ENCODE results near the gene ISLR. TPM values are rescaled to one million over a fixed set of nuclear protein-coding genes. Genes with fewer than 3 reads are reported as not detected.
"Not testable (repeated sequence)": the region's sequence is repeated elsewhere in the genome, so short reads cannot be mapped to it uniquely, and the experiment has no call there.

ISLR gene
- total RNA-seq, 1 experiment from 2014 or later, result 3.4 TPM

DNA sequence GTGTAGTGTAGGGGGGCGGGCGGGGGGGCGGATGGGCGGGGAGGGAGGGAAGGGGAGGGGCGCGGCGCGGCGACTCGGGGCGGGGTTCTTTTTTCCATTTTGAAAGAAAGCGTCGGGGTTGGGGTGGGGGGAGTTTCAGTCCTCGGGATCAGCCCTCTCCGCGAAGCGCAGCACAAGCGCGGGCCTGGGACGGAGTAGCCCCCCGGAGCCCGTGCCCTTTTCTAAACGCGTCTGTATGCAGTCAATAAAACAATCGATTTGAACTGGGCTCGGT, 37.0 kb upstream of the ISLR start:
- in situ Hi-C loops (cut with HindIII; ENCODE audit: low sequenced_read_pairs), result no loop called here

DNA sequence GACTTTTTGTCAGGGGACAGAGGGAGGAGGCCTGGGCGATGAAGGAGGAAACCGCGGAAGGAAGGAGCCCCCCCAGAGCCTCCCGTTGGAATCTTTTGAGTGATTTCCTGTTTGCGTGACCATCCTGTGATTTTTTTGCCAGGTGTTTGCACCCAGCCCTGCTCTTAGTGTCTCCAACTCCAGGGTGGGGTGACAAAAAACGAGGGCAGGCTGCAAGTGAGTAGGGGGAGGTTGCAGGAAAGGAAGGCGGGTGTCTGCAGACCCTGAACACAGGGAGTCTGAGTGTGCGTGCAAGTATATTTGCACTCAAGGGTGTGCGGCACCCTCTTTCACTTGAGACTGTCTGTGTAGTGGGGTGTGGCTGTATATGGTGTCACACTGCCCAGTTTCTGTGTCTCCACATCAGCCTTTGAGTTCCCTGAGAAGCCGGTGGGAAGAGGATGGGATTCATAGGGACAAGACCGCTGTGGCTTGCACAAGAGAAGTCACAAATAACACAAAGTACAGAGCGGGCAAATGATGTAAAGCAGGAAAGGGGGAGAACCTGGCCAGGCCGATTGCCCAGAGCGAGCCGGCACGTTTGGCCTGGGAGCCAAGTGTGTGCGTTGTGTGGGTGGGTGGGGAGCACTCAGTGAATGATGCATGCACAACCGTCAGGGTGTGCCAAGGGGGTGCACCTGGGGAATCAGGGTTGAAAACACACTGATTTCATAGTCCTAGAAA, 36.5 kb upstream of the ISLR start:
- no peak for DNase-seq (ENCODE audit: low spot score)
- in situ Hi-C loops (cut with HindIII; ENCODE audit: low sequenced_read_pairs), result no loop called here

More for the DNA sequence above, 37.0 kb upstream of the ISLR start:
- no peak for DNase-seq (ENCODE audit: low spot score)

DNA sequence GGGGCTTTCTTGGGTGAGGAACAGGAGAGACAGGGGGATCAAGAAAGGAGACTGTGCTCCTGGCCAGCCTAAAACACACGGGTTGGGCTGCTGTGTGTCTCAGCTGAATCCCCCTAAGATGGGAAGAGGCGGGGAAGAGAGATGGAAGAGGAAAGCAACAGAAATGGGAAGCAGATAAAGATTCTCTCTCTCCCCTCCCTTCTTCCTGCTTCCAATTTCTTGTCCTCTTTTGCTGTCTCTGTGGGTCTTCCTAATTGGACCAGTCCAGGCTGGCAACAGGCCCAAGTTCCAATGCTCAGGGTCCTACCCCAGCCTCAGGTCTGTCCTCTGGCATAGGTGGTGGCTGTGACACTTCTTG, 36.0 kb upstream of the ISLR start:
- DNase-seq (ENCODE audit: low spot score), result no peak
- in situ Hi-C loops (cut with HindIII; ENCODE audit: low sequenced_read_pairs), result no loop called here

DNA sequence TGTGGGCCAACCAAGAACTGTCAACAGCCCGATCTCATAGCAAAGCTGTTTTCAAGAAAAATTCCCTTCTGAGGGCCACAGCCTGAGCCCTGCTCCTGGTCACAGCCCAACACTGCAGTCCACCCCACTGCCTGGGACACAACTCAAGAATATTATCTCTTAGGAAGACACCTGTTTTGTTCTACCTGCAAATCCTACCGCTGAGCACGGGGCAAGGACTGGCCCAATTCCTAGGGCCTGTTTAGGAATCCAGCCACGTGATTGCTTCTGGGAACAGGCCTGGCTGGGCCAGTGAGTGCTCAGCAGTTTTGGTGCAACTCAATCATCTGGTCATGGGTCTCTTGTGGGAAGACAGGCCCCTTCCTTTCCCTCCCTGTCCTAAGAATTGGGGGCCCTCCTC, 34.9 kb upstream of the ISLR start:
- no peak for DNase-seq (ENCODE audit: low spot score)
- in situ Hi-C loops (cut with HindIII; ENCODE audit: low sequenced_read_pairs), result no loop called here

DNA sequence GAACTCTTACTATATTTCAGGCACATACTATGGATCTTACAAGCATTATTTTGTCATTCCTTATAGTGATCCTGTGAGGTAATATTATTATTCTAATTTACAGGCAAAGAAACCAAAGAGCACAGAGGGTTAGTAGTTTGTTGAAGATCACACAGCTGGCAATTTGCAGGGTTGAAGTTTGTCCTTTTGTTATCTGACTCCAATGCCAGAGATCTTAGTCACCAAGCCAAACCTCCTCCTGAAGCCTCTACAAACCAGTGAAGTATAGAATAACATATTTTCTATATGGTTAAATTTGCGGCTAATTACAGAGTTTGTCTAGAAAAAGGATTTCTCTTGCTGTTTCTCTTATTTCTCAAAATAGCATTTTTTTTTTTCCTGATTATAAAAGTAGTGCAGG, 31.9 kb upstream of the ISLR start:
- no peak for DNase-seq (ENCODE audit: low spot score)
- in situ Hi-C loops (cut with HindIII; ENCODE audit: low sequenced_read_pairs), result no loop called here

DNA sequence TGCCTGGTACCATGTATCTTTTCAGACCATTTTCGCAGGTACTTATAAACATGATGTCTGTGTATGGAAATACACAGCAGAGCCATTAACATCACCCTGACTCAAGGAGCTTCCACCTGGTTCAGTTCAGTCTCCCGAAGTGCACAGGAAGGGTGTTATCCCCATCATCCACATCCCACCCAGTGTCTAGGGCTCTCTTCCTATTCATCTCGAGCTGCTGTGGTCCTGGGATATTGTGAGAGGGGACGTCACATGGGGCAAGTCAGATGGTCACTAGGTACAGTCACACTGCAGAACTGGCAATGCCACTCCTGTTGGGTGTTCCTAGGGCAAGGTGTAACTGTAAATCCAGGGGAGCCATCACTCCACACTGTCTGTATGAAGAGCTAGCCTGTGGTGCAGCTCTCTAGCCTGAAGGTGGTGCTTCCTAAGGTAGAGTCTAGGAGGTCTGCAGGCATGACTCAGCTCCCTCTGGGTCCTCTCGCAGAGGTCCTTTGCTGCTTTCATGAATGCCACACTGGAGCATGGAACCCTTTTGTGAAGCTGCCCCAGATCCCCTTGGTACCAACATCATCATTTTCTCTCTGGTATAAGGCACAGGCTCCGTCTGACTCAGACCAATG, 29.2 kb upstream of the ISLR start:
- in situ Hi-C loops (cut with HindIII; ENCODE audit: low sequenced_read_pairs), result no loop called here

DNA sequence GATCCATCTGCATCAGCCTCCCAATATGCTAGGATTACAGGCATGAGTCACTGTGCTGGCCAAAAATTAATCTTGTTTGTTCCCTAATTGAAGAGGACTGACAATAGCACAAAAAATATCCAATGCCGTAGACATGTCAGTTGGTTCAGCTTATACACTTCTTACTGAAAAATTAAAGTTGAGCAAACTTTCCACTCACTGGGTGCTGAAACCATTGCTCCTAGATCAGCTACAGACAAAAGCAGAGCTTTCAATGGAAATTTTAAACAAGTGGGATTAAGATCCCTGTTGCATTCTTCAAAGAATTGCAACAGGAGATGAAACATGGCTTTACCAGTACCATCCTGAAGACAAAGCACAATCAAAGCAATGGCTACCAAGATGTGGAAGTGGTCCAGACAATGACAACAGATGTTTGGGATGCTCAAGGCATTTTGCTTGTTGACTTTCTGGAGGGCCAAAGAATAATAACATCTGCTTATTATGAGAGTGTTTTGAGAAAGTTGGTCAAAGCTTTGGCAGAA, 27.2 kb upstream of the ISLR start:
- no peak for DNase-seq (ENCODE audit: low spot score)
- in situ Hi-C loops (cut with HindIII; ENCODE audit: low sequenced_read_pairs), result no loop called here

More for the DNA sequence above, 29.2 kb upstream of the ISLR start:
- DNase-seq (ENCODE audit: low spot score), result no peak

DNA sequence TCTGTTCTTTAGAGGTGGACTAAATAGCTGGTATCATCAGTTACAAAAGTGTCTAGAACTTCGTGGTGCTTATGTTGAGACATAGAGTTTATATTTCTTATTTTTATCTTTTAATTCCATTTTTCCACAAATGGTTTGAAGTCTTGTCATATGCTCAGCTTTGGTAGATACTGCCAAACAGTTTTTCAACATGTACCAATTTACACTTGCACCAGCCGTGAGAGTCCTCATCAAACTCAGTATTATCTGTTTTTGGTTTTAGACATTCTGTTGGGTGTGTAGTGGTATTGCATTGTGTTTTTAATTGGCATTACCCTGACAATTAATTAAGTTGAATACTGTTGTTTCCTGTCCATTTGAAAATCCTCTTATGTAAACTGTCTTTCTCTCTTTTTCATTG, 26.5 kb upstream of the ISLR start:
- in situ Hi-C loops (cut with HindIII; ENCODE audit: low sequenced_read_pairs), result no loop called here
- no peak for DNase-seq (ENCODE audit: low spot score)

DNA sequence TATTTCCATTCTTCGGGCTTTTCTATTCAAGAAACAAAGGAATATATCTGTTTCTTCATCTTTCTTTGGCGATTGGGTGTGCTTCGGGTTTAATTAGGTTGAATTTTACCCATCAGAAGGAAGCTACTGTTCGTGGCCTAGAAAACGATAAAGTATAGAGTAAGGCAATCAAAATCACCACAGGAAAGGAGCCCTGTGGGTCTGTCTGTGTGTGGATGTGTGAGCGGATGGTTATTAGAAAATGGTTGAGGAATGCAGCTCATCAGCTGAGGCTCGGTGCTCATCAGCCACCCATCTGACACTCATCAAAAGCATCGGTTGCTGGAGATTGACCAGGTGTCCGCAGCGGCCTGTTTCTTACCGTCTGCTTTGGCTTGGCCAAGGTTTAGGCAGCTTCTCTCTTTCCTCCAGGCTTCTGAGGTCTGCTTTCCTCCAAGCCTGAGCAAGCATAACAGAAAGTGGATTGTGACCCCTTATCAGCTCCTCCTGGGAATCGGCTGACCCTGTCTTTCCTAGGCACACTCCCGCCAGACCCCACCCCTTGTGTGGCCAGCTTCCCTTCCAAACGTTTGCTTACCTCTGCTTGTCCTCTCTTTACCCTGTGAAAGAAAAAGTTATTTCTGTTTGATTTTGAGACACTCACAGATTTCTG, 17.6 kb upstream of the ISLR start:
- DNase-seq (ENCODE audit: low spot score), result no peak
- in situ Hi-C loops (cut with HindIII; ENCODE audit: low sequenced_read_pairs), result no loop called here

DNA sequence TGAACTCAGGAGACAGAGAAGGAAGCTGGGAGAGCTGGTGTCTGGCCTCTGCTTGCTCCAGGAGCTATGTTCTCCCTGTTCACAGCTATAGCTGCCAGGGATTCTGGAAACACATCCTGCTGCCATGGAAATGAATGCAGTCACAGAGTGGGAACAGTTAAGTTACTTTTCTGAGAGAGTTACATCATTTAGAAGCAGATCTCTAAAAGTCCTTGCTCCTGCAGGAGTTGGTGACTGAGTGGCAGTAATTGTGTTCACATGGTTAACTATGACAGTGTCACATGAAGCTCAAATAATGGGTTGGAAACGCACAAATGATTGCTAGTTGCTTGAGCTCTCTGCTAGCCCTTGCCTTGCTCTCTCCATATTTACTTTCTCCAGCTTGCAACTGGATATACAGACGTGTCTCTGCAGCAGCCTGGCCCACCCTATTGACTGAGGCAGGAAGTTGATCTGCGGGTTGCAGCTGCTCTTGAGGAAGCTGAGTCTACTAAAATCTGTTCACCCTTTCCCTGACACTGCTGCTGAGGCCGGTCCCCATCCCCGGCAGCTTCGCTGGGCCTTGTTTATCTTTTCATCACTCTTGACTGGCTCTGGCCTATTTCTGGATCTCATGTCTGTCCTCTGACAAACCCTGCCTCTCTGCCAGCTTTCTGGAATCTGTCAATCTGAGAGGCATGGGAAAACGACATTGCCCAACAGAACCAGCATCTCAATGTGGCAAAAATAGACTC, 16.7 kb upstream of the ISLR start:
- in situ Hi-C loops (cut with HindIII; ENCODE audit: low sequenced_read_pairs), result no loop called here

DNA sequence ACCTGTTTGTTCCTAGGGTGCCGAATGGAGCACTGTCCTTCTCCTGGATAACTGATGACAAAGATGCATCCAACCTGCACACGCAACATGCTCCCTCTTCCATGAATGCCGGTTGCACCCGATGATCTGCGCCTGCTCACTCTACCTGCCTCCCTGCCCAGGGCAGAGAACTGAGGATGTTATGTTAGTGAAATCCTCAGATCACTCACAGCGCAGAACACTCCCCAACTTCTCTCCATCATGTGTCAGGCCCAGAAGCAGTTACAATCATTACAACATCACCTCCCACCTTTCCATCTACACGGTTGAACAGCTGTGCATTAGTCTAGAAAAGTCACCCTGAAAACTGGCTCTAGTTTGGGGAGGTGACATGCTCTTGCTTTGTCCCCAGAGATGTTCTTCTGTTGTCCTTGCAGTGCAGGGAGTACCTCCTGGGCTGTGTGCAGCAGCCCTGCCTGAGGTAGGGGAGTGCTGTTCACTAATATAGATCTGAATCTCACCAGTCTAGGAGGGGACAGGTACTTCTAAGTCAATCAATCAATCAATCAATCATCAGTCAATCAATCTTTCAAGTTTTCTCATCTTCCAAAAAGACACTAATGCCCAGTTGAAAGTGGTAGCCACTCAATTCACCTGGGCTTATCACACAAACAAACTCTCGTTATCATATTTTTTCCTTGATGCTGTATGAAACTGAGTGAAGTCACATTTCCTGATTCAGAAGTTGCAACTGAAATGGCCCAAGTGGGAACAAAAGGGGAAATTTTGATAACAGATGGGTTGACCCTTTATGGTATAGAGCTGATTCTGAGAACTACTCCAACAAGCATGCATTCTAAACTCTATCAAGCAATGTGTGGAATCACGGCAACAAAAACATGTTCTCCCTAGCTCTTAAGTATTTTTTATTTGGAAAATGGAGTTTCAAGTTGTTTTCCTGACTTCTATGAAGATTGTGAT, 15.4 kb upstream of the ISLR start:
- no peak for DNase-seq (ENCODE audit: low spot score)
- in situ Hi-C loops (cut with HindIII; ENCODE audit: low sequenced_read_pairs), result no loop called here

More for the DNA sequence above, 16.7 kb upstream of the ISLR start:
- no peak for DNase-seq (ENCODE audit: low spot score)

DNA sequence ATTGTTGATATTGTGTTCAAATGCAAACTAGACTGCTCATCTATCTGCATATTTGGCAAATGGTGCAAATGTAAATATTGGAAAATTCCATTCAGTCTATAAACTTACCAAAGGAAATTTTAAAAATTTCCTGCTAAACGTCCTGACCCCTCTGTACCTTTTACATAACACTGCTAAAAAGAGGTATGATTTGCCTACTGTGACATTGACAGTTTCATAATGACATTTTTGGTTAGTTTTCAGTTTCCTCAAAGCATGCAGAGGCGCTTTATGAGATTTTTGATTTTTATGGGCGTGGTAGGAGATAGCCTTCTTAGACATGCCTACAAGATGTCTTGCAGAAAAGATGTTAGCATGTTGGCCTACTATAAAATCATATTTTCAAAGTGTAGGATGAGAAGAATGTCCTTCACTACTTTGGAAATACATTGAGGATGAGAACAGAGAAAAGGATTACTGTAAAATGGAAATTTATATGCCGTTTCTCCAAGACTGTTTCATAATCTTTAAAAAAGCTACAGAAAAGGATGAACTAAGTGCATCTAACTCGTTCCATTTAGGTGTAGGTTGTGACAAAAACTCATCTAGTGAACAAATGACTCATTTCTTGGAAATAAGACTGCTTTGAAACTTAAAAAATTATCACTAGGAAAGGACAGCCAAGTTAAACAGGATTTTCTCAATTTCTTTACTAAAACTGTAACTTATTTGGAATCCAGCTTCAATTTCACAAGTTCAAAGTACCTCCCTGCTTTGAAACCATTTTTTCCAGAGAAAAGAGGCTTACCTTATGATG, 14.5 kb upstream of the ISLR start:
- in situ Hi-C loops (cut with HindIII; ENCODE audit: low sequenced_read_pairs), result no loop called here
- DNase-seq (ENCODE audit: low spot score), result no peak

DNA sequence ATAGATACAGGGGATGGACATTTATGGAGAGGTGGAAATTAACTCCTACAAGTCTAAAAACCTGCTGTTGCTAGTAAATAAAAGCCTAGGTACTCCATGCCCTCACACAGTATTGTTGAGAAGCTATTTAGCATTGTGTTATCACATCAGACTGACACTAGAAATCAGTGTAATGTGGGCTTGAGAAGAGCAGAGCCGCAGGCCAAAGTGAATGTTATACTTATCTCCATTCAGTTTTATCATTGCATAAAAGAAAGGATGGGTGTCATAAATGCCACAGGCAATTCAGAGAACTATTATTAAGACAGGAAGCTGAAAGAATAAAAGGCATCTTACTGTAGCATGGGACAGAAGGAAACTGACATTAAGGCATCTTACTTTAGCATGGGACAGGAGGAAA, 13.7 kb upstream of the ISLR start:
- in situ Hi-C loops (cut with HindIII; ENCODE audit: low sequenced_read_pairs), result no loop called here
- DNase-seq (ENCODE audit: low spot score), result no peak

DNA sequence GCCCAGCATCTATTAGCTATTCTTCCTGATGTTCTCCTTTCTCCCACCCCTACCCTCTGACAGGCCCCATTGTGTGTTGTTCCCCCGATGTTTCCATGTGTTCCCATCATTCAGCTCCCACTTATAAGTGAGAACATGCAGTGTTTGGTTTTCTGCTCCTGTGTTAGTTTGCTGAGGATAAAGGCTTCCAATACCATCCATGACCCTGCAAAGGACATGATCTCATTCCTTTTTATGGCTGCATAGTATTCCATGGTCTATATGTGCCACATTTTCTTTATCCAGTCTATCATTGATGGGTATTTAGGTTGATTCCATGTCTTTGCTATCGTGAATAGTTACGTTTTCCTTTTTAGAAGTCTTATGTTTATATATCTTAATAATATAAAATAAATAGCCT, 13.1 kb upstream of the ISLR start:
- DNase-seq (ENCODE audit: low spot score); in situ Hi-C loops (cut with HindIII; ENCODE audit: low sequenced_read_pairs): not testable (repeated sequence)

DNA sequence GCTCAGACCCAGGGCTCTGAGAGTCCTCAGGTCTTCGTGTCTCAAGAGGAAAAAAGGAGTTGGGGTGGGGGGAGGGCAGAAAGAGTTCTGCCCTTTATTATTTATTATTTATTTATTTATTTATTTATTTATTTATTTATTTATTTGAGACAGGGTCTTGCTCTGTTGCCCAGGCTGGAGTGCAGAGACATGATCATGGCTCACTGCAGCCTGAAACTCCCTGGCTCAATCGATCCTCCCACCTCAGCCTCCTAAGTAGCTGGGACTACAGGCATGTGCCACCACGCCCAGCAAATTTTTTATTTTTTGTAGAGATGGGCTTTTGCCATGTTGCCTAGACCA, 11.3 kb upstream of the ISLR start:
- DNase-seq (ENCODE audit: low spot score); in situ Hi-C loops (cut with HindIII; ENCODE audit: low sequenced_read_pairs): not testable (repeated sequence)

DNA sequence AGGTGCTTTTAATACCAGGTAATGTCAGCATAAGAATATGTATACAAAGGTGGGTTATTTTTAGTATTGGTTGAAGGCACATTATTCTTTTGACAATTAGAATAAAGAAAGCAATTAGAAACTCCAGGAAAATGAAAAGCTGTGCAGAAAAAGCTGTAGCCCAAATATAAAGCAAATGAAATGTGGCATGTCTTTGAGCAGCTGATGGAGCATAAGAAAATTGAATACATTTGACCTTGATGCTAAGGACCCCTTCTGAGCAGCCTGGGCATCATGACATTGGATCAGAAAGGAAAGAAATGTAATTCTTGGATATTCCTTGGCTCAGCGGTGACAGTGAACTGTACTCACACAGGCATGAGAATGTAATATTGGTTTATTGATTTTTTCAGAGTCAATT, 8.0 kb upstream of the ISLR start:
- in situ Hi-C loops (cut with HindIII; ENCODE audit: low sequenced_read_pairs), result no loop called here
- no peak for DNase-seq (ENCODE audit: low spot score)

DNA sequence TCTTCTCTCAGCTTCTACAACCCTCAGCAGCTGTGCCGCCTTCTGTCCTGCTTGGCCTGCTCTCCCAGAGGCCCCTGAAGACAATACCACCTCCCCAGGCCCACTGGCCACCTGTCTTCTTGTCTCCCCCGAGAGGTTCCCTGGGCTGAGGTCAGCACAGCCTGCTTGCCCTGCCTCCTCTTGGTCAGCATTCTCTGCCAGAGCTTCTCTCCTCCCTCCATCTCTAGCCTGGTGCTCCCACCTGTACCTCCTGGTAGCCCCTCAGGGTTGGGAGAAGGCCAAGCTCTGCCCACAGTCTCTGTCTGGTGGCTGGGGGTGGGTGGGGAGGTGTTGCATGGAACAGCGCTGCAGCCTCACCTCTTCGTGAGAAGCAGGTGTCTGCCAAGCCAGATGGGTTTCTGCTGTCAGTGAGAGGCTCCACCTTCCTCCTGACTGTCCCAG, 5.6 kb upstream of the ISLR start:
- no peak for DNase-seq (ENCODE audit: low spot score)
- in situ Hi-C loops (cut with HindIII; ENCODE audit: low sequenced_read_pairs), result no loop called here

DNA sequence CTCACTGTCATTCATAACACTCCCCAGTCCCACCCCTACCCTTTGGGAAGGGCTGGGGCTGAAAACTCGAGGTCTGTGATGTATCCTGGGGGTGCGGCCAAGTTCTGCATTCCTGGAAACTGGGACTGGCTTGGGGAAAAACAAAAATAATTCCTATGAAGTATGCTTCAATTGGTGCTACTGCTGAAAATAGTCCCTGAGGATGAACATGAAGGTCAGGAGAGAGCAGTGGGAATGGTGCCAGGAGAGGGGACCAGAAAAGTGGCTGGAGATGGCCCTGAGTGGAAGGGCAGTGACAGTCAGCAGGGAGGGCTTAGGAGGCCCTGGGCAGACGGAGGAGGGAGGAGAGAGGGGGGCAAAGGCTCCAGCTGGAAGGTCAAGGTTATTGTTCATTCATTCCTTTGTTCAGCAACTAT, 4.8 kb upstream of the ISLR start:
- in situ Hi-C loops (cut with HindIII; ENCODE audit: low sequenced_read_pairs), result no loop called here
- DNase-seq (ENCODE audit: low spot score), result no peak

Measured in G401 (cell line).